ENCODE measurements around the gene STAT3.
"Not testable (repeated sequence)": the region's sequence is repeated elsewhere in the genome, so short reads cannot be mapped to it uniquely, and the experiment has no call there.

The STAT3 gene

DNA sequence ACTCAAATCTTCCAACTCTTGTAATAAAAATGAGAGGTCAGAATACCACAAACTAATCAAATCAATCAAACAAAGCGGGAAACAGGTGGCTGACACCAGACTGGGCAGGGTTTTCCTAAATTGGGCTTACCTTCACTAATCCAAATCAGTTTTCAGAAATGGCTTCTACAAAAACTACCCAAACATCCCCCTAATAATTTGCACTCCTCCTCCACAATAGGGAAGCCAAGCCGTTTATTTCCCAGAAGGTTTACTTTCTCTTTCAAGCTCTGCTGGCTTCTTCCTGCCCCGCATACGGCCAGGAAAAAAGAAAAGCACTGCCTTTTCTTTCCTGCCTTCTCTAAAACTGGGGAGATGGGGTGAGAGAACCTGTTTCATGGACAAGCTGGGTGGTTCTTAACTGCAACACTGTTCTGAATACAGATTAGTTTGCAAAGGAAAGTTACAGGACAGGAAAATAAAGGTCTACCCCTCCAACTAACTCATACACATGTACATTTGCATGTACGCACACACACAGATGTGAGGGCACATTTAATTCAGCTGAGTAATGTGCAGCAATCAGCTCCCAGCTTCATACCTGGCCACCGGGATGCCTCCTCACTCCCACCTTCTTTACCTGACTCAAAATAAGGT, 9.2 kb downstream of the STAT3 start:
- DNase-seq = no peak

- no peak for DNase-seq
Measured at GRCh38 chr17:42378359-42378958, 9.8 kb downstream of the STAT3 start.

GRCh38 chr17:42373896-42374295, 14.3 kb downstream of the STAT3 start:
- no peak for DNase-seq

- DNase-seq = no peak
Measured at GRCh38 chr17:42372142-42372541, 16.1 kb downstream of the STAT3 start.

- not testable (repeated sequence) for DNase-seq
Measured at GRCh38 chr17:42368797-42369561, 19.3 kb downstream of the STAT3 start.

DNA sequence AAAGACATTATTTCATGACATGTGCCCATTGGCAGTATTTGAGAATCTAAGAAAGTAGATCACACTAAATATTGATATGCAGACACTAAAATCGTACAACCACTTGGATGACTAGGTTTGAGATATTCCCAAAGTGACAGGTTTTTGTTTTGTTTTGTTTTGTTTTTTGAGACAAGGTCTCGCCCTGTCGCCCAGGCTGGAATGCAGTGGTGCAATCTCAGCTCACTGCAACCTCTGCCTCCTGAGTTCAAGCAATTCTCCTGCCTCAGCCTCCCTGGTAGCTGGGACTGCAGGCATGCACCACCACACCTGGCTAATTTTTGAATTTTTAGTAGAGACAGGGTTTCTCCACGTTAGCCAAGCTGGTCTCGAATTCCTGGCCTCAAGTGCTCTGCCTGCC, 19.9 kb downstream of the STAT3 start:
- DNase-seq = not testable (repeated sequence)

DNA sequence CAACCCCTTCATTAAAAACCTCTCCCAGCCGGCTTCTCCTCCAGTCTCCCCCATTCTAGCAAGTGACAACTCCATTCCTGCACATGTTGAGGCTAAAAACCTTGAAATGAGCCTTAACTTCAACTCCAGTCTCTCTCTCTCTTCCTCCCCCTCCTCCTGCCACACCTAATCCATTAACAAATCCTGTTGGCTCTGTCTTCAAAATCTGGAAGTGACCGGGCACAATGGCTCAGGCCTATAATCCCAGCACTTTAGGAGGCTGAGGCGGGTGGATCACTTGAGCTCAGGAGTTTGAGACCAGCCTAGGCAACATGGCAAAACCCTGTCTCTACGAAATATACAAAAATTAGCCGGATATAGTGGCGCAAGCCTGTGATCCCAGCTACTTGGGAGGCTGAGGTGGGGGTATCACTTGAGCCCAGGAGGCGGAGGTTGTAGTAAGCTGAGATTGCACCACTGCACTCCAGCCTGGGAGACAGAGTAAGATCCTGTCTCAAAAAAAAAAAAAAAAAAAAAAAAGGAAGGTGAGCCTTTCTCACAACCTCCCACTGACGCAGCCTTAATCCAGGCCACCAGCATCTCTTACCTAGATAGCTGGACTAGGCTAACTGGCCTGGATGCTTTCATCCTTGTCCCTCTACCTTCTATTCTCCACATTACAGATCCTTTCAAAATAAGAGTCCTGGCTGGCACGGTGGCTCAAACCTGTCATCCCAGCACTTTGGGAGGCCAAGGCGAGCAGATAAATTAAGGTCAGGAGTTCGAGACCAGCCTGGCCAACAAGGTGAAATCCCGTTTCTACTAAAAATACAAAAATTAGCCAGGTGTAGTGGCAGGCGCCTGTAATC, 21.8 kb downstream of the STAT3 start:
- not testable (repeated sequence) for DNase-seq

GRCh38 chr17:42365136-42365535, 23.1 kb downstream of the STAT3 start:
- no peak for DNase-seq

DNA sequence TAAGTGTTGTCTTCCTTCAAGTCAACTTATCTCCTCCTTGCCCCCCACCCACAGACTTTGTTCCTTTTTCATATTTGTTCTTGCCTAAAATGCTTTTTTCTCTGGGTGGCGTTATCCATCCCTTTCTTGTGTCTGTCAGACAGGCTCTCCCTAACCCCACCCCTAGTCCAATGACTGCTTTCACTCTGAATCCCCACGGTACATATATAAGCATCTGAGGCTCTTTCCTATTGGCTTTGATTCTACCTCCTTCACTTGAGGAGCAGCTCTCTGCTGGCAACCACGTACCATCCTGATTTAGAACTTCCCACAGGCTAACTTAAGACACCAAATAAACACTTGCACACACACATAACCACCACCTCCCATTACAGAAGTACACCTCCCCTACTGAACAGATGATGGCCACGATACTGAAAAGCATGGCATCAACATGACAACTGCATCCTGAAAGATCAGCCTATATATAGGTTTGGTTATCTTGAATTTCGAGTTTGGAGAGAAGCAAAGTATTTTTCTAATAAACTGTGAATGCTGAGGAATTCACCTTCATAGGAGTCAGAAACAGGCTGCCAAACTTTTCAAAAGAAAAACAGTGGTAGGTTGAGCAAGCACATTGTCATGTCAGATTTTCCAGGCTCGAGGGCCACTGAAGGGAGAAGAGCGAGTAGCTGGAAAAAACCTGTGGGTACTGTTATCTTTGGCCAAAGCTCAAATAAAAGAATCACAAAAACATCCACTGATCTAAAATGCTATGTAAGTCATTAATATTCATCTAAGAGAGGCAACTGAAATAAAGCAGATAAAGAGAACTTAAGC, 24.3 kb downstream of the STAT3 start:
- DNase-seq = no peak

GRCh38 chr17:42363231-42363630, 25.0 kb downstream of the STAT3 start:
- DNase-seq = no peak

DNA sequence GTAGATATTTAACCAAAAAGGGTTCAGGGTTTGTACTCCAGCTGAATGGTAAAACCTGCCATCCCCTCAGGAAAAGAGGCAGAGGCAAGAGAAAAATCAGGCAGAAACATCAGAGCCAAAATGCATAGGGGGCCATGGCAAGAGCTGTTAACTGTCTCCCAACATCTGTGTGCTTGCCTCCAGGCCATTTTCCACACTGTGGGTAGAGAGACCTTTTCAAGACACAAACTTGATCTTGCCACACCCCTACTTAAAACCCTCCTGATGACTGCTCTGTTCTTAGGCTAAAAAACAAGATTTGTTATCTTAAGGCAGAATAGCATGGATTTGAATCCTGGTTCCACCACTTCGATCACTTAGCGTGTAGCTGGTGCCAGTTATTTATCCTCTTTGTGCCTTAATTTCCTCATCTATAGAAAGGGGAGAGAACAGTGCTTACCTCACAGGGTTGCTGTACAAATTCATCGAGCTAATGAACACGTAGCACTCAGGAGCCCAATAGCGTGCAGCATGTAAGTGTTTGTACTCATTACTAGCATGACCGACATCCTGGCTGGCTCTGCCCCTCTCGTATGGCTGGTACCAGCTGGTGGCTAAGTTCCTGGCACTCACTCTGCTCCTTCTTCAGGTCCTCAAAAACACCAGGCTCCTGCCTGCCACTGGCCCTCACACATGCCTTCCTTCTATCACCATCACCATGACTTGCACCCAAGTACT, 25.8 kb downstream of the STAT3 start:
- peak; percentile 49 for DNase-seq

DNA sequence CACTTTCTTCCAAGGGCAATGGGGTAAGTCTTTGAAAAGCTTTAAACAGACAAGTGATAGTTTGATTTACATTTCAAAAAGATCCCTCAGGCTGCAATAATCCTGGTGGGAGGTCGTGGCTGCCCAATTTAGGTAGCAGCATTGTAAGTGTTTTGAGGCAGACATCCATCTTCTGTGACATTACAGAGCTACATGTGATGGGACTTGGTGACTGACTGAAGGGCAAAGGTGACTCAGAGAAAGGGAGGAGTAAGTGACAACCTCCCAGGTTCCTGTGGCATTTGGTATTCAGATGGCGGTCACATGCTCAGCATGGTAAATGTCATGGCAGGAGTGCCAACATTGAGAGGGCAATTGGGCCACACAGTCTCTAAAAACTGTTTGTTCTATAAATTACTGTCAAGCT, 26.5 kb downstream of the STAT3 start:
- no peak for DNase-seq

DNA sequence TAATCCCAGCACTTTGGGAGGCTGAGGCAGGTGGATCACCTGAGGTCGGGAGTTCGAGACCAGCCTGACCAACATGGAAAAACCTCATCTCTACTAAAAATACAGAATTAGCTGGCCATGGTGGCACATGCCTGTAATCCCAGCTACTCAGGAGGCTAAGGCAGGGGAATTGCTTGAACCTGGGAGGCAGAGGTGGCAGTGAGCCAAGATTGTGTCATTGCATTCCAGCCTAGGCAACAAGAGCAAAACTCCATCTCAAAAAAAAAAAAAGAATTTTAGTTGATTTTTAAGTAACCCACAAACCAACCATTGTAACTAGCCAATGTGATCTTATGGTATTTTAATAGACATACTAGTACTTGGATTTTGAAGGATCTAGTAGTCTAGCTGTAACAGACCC, 27.9 kb downstream of the STAT3 start:
- DNase-seq = not testable (repeated sequence)

GRCh38 chr17:42359133-42359532, 29.1 kb downstream of the STAT3 start:
- DNase-seq = no peak

DNA sequence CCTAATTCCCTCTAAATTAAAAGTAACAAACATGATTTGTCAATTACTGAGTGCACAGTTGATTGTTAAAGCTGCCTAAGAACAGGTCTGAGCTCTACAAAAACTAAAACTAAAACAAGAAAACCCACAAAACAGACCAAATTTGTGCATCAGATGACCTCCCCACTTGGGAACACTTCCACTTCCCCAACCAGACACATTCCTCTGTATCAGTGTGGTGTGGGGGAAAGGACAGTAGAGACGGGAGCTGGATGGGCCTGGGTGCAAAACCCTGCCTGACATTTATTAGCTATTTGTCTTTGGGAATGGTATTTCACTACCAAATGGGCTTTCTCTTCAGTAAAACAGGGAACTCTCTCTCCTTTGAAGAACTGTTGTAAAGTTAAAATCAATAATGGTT, 29.8 kb downstream of the STAT3 start:
- no peak for DNase-seq

DNA sequence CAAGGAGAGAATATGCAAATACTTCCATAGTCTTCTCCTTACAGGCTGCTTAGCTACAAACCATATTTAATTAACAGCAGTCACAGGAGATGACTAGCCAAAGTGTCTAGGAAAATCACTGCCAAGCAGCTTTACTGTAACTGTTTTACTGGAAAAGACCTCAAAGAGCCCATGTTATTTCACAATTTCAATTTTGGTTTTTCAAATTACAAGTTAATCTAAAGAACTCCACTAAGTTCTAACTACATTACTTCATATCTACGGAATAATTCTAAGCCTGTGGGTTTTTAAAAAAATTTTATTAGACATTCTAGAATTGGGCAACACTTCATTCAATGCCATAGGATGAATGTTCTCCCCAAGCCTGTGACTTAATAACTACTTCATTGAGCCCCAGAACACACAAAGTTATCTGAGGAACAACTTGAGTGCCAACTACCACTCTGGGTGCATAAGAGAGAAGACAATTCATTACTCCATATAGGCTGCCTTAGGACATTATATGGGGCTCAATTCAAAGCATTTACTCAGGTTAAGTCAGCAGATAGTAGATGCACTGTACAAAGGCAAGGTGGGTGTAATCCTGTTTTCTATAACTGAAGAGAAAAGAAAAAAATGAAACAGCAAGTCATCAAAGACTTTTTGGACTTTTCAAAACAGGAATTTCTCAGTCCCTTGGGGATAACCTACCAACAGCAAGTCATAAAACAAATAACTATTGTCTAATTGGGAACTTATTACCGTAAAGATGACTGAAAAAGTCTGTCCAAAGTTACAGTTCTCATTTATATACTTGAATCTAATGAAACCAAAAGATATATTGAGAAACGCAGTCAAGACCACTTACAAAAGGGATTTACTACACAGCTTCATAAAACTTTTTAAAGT, 33.0 kb downstream of the STAT3 start:
- no peak for DNase-seq

GRCh38 chr17:42348104-42348503, 40.1 kb downstream of the STAT3 start:
- DNase-seq = no peak

GRCh38 chr17:42347606-42348005, 40.6 kb downstream of the STAT3 start:
- DNase-seq = no peak

GRCh38 chr17:42347198-42347597, 41.0 kb downstream of the STAT3 start:
- DNase-seq = no peak

- no peak for DNase-seq
Measured at GRCh38 chr17:42346481-42346880, 41.8 kb downstream of the STAT3 start.

All from NCI-H1436 (cell line).